GM21717 (cell line): ENCODE results near the gene PAX5.

Experiments
- ATAC-seq: cut with Tn5 transposase; IDR thresholded peaks from one replicate; pipeline ENCODE4 v1.9.1; 2021; ENCODE audit warnings: mild to moderate bottlenecking, moderate library complexity; ENCODE audit not compliant: unreplicated experiment

The PAX5 gene

DNA sequence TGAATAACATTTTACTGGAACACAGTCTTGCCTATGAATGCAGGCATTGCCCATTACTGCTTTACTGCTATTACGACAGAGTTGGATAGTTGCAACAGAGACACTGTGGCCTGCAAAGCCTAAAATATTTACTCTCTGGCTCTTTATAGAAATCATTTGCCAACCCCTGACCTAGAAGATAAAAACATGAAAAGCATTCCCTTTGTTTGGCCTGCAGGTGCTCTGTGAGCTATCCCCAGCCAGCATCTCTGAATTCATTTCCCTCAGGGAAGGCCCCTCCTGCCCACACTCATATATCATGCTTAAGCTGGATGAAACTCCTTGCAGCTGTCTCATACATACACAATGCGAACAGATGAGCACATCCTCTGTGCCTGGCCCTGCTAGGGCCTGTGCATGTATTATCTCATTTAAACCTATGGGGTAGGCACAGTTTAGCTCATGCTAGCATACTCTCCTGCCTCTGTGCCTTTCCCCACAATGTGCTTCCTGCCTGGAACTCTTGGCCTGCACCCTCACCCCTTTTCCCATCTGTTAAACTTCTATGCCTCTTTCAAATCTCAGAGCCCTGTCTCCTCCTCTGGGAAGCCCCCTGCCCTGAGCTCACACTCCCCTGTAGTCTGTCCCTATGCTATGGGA lies 193.1 kb downstream of the PAX5 start:
- ATAC-seq: no peak

DNA sequence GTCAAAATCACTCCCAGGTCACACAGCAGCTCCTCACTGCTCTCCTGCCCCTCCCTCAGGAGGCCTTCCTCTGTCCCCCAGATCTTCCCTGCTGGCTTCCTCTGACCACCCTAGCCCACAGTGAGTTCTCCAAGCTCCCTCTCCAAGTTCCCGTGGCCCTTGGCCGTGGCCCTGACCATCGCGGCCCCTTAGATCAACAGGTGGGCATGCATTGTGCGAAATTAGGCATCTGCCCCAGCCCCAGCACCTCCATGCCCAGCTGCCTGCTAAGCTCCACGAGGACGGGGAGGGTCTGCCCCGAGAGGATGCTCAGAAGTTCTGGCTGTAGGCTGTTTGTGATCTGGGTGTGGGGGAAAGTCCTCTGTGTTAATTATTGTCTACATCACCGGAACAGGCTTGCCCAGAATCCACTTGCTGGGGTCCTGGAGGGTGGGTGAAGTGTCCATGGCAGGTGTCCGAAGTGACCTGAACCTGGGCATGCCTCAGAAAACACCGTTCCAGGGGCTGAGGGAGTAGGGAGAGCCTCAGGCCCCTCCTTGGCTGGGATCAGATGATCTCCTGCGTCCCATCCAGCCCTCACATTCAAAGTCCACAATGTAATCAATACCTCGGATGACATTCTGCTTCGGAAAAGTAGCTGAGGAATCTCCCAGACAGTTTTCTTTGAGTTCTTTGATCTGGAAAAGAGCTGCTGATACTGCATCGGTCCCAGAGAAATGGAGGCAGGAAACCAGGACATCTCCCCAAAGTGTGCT lies 194.8 kb downstream of the PAX5 start:
- ATAC-seq: no peak

DNA sequence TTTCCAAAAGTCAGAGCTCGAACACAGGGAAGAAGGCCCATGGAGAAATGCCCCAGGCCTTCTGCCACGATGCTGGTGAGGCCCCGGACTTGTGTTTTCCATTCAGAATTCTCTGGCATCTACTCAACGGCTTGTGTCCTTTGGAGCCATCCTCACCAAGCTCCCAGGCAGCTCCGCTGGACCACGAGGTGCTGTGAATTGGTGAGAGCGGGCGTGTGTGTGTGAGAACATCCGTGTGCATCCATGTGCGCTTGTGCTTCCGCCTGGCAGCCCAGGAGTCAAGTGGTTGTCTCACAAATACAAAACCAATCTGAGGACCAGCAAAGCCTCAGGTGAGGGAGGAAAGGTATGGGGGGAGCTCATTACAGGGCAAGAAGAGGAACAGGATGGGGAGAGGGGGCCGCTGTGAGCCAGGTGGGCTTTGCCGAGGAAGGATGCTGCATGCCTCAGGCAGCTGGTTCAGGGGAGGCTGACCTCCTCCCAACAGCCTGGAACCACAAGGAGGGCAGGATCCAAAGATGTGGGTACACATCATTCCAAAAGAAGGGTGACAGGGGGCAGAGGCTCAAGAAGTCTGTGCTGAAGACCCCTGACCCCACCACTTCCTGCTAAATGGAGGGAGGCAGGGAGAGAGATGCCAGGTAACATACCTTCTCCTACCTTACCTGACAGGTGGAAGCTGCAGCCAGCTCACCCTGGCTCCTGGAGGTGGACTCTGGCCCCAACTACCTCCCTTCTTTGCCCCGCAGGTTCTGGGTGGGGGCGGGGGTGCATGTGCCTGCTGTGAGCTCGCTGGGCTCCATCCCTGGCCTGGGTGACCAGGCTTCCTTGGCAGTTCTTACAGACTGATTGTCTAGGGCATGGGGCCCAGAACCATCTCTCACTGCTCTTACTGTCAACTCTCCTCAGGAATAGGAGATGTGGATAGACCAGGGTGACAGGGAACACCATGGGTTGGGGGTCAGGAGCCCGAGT lies 196.3 kb downstream of the PAX5 start:
- ATAC-seq: no peak

DNA sequence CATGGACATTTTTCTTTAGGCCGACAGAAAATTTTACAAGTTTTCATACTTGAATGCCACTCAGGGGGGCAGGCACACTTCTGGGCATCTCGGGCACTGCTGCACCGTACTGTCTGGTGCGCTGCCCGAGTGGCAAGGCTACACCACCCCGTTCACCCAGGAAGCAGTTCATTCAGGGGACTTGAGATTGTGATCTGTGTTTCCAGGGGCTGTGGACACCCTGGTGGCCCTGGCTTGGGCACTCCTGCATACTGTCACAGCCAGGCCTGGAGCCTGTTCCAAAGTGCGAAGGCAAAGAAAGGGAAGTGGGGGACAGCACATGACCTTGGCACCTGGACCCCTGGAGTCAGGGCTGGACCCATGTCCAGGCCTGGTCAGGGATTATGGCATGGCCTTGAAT lies 197.6 kb downstream of the PAX5 start:
- ATAC-seq: no peak

DNA sequence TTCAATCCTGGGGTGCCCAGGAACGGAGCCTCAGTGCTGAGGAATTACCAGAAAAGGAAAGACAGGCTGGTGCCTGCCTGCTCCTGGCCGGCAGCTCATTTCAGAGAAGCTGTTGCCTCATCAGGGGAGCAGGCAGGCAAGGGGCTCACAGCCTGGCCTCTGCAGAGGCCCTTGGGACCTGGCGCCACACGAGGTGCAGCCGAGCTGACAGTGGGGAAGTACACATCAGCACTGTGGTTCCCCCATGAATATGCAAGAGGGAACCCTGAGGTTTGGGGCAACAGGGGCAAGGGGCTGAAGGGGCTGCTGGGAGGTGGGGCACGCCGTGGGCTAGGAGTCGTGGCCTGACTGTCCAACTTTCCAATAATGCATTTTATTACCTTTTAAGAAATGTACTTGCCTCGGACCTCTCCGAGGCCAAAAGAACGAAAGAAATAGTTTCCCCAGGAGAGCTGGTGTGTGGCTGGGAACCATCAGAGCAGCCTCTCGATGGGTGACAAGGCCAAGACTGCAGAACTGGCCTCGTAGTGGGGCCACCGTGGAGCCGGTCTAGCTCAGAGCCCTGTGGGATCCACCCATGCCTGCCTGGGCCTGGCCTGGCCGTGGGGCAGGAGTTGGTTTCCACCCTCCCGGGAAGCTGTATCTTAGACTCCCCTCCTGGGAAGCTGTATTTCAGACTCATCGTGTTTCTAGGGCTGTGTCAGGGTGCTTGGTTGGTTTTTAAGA lies 198.6 kb downstream of the PAX5 start:
- no peak for ATAC-seq

DNA sequence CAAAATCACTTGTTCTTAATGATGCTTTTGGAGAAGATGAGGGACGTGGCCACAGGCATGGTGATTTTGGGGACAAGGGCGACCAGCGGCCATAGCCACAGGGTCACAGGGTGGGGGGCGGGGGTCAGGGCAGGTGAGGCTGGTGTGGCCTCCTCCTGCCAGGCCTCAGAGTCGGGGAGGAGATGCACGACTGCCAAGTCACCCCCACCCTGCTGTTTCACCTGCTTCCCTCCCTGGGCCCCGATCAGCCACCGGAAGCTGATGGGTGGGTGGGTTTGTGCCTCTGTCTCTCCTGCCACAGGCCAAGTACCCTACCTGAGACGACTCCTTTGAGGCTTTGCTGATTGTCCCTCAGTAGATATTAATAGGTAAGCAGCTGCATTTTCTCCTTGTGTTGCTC lies 199.3 kb downstream of the PAX5 start:
- ATAC-seq: no peak

DNA sequence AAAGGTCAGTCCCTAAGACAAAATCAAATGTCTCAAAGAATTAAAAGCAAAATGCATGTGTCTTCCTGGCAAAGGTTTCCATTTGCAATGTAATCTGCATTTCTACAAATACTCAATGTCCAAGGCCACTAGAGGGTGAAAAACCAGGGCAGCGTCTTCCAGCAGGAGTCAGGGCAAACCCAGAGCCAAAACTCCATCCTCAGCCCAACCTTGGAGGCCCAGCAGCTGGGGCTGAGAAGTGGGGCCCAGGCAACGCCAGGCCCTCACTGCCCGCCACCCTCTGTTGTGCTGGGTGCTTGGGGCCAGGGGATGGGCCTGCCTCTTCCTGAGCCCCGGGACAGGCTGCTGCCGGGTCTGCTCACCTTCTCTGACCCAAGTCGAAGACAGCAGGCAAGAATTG lies 200.1 kb downstream of the PAX5 start:
- ATAC-seq: no peak

DNA sequence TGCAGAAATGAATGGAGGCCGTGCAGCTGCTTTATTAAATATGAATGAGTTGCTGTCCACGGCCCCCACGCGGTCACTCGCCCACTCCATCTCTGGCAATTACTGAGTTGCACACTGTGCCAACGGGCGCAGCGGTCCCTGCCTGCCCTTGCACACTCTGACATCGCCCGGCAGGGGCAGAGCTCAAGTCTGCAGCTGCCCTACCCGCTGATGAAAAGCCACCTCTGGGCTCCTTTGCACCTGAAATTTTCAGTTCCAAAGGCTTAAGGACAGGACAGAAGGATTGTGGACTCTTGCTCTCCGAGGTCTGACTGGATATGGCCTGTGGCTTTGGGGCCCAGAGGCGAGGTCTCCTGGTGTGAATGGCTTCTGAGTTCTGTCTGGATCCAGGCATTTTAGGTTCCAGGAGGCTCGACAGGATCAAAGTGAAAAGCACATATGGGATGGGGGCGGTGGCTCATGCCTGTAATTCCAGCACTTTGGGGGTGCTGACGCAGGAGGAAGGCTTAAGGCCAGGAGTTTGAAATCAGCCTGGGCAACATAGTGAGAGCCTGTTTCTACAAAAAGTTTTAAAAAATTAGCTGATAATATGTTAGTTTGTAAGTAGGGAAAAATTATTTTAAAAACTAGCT lies 201.8 kb downstream of the PAX5 start:
- no peak for ATAC-seq

DNA sequence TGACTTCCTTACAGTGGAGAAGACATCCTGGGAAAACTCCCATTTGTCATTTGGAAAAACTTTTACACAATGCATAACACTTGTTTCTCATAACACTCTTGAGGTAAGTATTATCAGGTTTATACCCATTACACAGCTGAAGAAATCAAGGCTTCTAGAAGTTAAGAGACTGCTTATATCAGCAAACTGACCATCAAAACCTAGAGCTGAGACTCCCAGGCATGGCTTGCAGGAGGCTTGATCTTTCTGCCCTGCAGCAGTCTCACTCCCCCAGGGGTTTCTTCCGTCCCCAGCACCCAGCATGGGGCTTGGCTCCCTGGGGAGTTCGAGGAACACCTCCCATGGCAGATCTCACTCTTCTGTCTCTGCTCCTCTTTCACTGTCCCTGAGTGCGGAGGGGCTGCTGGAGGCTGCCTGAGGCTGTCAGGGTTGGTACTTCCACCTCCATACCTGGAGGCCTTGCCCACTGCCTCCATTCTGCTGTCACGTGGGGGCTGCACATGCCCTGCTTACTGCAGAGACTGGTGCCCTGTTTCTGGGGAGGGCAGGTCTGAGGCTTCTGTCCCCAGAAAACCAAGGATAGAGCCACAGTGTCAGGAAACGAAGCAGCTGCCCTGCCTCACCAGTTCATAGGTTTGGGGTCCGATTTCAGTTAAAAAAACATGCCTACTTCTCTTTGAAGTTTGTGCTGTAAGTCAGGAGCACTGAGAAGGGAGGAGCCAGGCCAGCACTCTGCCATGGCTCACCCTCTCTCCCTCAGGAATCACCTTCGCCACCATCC lies 202.5 kb downstream of the PAX5 start:
- no peak for ATAC-seq

DNA sequence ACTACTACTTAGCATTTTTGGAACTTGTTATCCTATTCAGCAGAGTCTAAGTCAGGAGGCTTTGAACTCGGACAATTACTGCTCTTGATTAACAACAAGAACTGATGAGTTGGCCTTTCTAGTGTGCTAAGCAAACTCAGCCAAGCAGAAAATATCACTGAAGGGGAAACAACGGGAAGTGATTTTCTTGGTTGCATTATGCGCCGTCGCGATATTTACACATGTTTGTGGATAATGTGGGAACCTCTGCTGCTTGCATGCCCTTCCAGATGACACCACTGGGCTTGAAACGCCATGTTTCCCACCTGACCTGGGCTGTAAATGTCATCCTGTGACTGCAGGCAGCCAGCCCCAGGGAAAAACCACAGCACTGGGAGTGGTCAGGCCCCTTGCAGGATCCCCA lies 205.5 kb downstream of the PAX5 start:
- ATAC-seq: no peak

DNA sequence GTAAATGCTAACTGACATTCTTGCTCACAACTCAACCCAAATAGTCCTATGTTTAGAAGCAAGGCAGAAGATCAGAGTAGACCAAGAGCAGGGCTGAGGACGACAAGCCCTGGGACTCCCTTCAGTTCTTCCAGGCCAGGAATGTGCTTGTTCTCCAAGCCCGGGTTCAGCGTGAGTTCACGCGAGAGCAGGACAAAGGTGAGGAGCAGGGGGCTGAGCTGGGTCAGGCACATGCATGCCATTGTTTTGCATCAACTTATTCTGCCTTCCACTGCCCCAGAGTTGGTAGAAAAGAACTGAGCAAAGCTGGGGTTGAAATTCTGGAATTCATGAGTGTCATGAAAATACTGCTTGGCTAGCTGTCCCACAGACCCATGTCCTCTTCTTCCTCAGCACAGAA lies 206.5 kb downstream of the PAX5 start:
- no peak for ATAC-seq

DNA sequence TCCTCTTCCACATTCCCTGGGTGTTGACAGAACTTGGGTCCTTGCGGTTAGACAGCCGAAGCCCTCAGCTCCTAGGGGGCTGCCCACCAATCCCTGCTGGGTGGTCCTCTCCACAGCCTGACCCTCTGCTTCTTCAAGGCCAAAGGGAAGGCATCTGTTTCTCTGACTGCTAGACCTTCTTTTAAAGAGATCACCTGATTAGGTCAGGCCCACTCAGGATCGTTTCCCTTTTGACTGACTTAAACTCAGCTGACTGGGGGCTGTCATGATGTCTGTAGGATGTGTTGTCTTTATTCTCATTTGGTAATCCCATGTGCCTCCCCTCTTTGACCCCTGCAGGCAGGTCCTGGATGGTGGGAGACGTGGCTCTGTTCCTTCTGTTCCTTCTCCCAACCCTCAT lies 207.5 kb downstream of the PAX5 start:
- ATAC-seq: no peak

DNA sequence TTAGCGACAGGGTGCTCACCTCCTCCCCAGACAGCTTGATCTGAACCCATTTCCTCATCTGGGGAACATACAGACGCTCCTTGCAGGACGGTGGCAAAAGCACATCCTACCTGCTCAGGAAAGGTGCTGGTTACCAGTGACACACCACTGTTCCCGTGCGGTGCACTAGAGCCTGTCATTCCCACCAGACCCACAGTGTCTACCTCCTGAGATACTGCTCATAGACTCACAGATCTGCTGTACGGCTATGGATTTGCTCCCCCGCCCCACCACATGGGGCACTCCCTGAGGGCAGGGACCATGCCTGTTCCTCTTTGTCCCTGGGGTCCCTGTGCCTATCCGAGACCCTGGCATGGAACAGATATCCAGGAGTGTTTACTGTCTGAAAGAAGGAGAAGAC lies 208.9 kb downstream of the PAX5 start:
- no peak for ATAC-seq

DNA sequence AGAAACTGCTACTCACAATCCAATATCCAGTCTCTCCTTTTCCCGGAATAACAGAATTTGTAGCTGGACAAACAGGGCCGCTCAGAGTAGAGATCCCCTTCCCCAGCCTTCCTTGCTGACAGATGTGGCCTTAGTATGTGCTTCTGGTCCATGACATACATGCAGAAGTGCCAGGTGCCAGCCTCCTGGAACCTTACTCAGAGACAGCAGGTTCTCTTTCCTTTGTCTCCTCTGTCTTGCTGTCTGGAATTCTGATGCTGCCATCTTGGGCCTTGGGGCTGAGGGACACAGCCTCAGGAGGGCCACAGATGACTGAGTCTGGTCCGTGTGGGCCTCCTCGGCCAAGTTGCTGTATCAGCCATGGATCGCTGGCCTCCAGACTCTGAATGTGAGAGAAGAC lies 210.1 kb downstream of the PAX5 start:
- ATAC-seq: no peak

DNA sequence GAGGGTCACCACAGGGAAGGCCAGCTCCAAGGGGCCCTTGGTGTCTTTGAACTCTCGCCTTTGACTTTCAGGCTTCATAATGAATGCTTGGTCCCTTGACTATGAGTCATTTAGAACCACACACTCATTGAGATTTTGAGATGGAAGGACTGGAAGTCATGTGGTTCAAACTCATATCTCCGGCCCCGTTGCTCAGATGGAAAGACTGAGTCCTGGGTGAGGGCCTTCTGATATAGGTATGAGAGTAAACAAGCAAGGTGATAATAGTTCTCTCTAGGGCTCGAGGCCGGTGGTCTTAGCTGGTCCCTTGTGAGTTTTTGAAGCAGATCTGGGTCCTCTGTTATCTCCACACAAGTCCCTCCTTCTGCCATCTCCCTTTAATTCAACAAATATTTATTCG lies 210.6 kb downstream of the PAX5 start:
- no peak for ATAC-seq

DNA sequence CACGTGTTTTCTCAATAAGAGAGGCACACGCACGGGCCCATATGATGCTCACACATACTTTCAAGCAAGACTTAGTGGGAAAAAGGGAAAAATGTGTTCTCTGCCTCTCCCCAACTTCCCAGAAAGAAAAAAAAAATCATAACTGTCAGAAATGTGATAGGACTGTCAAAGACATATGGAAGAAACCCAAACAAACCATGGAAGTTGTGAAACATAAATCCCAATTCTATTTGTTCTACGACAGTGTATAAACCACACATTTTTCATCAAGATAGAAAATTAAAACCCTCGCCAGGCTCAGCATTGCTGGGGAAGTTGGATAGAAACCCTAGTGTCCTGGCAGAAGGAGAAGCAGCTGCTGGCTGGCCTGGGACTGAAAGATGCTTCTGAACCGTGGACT lies 211.9 kb downstream of the PAX5 start:
- ATAC-seq: no peak

DNA sequence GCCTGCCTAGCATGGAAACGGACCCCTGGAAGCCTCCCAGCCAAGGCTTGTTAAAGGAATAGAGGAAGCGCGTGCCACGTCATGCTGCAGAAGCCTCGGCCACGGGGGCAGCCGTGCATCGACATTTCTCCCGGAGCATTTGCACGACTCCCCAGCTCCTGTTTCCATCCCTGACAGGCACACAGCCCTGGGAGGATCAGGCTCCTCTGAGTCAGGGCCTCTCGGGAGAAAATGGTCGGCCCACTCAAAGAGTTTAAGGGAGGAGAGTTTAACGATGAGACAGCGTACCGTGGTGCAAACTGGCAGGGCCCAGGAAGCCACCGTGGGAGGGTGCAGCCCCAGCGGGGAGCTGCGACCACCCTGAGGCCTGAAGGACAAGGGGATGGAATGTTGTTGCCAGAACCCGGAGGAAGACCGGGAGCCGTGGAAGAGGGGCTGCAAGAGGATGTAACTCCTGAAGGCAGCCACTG lies 213.6 kb downstream of the PAX5 start:
- no peak for ATAC-seq

DNA sequence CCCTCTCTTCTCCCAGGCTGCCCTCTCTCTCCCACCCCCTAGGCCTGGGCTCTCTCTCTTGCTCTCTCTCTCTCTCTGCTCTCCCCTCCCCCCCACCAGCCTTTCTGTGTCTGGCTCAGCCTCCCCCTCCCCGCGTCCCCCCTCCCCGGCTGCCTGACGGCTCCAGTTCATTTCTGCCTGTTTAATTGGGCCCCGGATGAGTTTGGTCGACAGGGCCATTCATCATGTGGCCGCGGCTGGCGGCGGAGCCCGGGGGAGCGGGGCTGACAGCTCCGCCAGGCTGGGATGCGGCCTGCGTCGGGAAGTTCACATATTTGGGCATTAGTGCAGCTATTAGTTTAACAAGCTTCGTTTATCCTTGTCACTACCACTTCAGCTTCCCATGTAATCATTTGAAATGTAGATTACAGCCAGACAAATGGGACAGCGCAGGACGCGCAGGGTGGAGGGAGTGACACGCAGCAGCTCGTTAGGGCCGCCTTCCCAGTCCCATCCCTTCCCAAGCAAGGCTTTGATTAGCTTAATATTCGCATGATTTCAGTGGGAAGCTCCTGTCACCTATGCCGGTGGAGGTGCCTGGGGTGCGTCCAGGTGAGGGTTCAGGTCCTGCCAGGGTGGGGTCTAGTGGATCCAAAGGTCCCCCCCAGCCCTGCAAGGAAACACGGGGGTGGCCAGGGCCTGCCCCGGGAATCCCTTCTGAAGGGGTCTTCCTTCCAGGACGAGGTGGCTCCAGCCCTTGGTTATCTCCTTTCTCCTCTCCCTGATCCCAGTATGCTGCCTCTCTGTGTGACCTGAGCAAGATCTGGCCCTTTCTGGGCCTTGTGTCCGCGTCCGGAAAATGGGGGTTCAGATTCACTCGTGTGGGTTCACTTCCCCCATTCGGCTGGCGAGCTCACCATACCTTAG lies 214.8 kb downstream of the PAX5 start:
- ATAC-seq: no peak
